ENCODE measurements around the gene PSEN1.
A peak's percentile ranks its signal among the peaks of the same experiment; 100 is the strongest.

The PSEN1 gene

DNA sequence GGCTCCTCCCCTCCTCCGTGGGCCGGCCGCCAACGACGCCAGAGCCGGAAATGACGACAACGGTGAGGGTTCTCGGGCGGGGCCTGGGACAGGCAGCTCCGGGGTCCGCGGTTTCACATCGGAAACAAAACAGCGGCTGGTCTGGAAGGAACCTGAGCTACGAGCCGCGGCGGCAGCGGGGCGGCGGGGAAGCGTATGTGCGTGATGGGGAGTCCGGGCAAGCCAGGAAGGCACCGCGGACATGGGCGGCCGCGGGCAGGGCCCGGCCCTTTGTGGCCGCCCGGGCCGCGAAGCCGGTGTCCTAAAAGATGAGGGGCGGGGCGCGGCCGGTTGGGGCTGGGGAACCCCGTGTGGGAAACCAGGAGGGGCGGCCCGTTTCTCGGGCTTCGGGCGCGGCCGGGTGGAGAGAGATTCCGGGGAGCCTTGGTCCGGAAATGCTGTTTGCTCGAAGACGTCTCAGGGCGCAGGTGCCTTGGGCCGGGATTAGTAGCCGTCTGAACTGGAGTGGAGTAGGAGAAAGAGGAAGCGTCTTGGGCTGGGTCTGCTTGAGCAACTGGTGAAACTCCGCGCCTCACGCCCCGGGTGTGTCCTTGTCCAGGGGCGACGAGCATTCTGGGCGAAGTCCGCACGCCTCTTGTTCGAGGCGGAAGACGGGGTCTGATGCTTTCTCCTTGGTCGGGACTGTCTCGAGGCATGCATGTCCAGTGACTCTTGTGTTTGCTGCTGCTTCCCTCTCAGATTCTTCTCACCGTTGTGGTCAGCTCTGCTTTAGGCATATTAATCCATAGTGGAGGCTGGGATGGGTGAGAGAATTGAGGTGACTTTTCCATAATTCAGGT is at the start of gene PSEN1:
TSS of gene PSEN1 (plus strand) at position 121 of the 839 bp plus-strand sequence. CDS start 11,513 bp downstream, outside the sequence.
- peak; percentile 89 for DNase-seq

DNA sequence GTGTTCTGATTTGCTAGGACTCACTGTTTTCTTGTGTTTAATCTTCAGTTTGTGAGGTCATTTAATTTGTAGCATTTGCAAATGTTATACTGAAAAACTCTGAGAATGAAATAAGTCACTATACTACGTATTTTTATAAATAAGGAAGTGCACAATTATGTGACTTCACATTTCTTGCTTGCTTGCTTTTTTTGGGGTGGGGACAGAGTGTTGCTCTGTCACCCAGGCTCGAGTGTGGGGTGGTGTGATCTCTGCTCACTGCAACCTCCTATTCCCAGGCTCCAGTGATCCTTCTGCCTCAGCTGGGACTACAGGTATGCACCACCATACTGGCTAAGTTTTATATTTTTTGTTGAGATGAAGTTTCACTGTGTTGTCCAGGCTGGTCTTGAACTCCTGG is 45.3 kb upstream of the PSEN1 start:
- no peak for DNase-seq

DNA sequence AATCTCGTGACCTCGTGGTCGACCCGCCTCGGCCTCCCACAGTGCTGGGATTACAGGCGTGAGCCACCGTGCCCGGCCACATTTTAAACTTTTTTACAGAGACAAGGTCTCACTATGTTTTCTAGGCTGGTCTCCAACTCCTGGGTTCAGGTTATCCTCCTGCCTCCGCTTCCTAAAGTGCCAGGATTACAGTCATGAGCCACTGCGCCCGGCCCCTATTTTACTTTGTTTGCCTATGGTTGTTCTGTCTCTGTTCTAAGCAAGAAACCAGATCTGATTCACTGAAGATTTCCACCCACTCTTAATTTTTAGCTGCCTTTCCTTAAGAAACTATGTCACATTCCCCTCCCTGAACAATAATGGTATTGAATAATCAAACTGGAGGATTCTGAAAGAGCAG is 38.9 kb upstream of the PSEN1 start:
- DNase-seq: no peak

DNA sequence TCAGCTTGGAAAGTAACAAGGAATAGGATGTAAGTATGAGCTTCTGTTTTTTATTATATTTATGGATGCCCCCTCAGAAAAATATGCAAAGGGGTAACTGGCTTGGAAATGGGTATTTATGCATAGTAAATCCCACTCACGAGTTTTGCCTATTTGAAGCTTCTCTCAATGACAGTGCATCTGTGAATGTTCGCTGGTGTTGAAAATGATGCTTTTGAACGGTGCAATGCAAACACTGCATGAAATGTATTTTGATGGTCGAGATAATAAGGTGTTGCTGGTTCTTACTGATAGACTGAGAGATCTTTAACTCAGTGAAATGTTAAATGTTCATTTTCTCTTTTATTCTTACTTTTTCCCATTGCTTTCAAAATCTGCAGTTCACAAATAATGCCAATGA is 36.0 kb upstream of the PSEN1 start:
- DNase-seq: no peak

- no peak for DNase-seq
These were observed 33.4 kb upstream of the PSEN1 start for GRCh38 chr14:73102806-73103497.

GRCh38 chr14:73105050-73105449 is 31.3 kb upstream of the PSEN1 start:
- no peak for DNase-seq

DNA sequence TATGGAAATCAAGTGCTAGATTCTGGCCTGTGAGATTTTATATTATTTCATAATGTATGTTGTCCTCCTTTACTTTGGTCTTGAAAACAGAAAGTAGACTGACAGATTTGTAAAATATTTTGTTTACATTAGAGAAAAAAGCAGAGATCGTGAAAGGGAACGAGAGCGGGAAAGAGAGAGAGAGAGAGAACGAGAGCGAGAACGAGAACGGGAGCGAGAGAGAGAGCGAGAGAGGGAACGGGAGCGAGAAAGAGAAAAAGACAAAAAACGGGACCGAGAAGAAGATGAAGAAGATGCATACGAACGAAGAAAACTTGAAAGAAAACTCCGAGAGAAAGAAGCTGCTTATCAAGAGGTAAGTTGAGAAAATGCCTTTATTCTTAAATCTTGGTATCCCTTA is 30.6 kb upstream of the PSEN1 start:
- no peak for DNase-seq

- no peak for DNase-seq
These were observed 20.1 kb upstream of the PSEN1 start for GRCh38 chr14:73116079-73116665.

GRCh38 chr14:73124180-73124894 is 12.0 kb upstream of the PSEN1 start:
- DNase-seq: no peak

DNA sequence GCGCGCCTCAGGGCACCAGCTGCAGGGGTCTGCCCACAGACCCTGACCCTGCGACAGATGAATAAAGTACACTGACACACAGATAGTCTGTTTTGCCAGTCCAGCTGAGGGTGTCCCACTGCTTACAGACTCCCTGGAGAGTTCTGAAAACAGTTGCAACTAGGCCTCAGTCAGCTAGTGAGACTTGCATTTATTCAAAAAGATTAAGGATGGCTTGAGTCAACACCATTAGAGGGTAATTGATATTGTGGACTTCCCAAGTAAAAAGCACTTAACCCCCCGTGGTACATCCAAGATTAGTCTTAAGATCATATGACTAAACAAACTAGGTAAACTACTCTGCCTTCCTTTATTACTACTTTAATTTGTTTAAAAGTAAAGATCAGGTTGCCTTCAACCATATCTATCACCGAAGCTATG is 11.1 kb upstream of the PSEN1 start:
- DNase-seq: no peak

GRCh38 chr14:73125746-73126145 is 10.6 kb upstream of the PSEN1 start:
- DNase-seq: no peak

DNA sequence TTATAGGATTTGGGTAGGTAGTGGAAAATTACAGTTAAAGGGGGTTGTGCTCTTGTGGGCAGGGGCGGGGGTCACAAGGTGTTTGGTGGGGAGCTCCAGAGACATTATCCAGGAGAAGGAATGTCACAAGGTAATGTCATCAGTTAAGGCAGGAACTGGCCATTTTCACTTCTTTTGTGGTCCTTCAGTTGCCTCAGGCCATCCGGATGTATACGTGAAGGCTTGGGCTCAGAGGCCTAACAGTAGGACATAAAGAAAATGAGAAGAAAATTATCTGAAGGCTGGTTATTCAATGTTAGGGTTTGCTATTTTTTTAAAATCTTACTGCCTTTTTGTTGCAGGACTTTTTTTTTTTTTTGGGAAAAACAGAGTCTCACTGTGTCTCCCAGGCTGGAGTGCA is 2.5 kb upstream of the PSEN1 start:
- DNase-seq: no peak

- DNase-seq: no peak
These were observed 271 bp upstream of the PSEN1 start for GRCh38 chr14:73136085-73136386.

- DNase-seq: no peak
These were observed 4.6 kb downstream of the PSEN1 start for GRCh38 chr14:73140811-73141323.

DNA sequence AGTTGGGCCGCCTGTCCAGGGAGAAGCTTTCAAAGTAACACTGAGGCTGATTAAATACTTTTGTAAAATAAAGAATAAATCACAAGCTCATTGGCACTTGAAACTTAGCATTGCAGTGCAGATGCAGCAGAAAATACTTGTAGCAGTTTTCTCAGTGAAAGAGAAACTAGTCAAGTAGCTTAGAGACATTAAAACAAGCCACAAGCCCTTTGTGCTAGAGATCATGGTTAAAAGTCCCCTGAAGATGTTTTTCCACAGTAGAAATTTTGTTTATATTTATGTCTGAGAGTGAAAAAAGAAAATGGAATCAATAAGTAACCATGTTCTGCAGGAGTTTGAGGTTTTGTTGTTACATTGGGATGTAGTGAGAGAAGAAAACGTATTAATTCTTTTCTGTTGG is 5.9 kb downstream of the PSEN1 start:
- DNase-seq: no peak

DNA sequence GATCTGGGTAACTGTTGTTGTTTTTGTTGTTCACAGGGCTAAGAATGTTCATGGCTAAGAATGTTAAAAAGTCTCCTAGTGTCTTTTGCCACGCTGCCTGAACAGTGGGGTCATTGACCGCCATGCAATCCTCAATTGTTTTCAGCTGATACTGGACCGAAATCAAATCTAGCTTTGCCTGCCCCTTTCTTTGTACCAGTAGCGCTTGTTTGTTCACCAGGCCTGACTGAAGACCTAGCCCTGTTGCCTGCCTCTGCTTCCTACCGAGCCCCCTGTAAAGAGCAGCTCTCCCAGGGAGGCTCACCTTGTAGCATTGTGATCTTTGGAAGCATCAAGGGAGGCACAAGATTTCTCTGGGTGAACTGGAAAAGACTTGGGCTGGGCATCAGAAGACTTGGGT is 6.7 kb downstream of the PSEN1 start:
- DNase-seq: no peak

DNA sequence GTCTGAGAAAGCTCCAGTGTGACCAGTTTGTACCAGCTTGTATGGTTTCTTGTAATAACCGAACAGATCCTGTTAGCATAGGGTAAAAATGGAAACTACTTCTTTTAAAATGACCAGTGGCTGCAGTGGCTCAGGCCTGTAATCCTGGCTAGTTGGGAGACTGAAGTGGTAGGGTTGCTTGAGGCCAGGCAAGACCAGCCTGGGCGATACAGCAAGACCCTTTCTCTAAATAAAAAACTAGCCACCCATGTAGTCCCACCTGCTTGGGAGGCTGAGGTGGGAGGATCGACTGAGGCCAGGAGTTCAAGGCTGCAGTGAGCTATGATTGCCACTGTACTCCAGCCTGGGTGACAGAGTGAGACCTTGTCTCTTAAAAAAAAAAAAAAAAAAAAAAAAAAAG is 7.3 kb downstream of the PSEN1 start:
- no peak for DNase-seq

DNA sequence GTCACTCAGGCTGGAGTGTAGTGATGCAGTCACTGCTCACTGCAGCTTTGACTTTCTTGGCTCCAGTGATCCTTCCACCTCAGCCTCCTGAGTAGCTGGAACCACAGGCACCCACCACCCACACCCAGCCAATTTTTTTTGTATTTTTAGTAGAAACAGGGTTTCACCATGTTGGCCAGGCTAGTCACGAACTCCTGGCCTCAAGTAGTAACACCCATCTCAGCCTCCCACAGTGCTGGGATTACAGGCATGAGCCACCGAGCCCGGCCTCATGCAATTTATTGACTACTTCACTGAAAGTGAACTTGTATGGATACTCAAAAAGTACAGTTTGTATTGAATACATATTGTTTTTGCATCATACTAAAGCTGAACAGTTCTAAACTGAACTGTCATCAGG is 9.1 kb downstream of the PSEN1 start:
- no peak for DNase-seq

DNA sequence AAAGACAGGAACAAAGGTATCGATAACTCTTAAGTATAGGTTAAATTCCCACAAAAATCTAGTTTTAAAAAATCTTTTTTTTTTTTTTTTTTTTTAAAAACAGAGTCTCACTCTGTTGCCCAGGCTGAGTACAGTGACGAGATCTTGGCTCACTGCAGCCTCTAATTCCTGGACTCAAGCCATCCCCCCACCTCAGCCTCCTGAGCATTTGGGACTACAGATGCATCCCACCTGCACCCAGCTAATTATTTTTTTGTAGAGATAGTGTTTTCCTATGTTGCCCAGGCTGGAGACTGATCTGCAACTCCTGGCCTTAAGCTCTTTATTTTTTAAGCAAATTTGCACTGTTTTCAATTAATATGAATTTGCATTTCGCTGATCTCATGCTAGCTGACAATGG is 9.8 kb downstream of the PSEN1 start:
- peak; percentile 37 for DNase-seq

DNA sequence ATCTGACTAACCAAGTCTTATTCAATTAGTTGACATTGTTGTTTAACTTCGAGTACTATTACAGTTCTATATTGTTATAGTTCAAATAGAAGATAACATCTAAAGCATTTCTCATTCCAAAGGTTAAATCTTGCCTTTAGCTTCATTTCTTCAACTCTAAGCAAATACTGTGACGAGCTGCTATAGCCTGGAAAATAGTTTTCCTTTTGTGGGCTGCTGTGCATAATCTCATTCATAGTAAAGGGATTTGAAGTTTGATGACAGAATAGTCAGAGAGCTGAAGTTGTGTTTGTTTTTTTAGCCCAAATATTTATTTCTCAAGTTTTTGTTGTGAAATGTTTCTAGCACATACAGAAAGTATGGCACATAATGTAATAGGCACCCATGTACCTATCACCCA is 13.4 kb downstream of the PSEN1 start:
- DNase-seq: no peak

GRCh38 chr14:73153272-73153671 is 17.0 kb downstream of the PSEN1 start:
- no peak for DNase-seq

GRCh38 chr14:73162251-73162650 is 25.9 kb downstream of the PSEN1 start:
- no peak for DNase-seq

DNA sequence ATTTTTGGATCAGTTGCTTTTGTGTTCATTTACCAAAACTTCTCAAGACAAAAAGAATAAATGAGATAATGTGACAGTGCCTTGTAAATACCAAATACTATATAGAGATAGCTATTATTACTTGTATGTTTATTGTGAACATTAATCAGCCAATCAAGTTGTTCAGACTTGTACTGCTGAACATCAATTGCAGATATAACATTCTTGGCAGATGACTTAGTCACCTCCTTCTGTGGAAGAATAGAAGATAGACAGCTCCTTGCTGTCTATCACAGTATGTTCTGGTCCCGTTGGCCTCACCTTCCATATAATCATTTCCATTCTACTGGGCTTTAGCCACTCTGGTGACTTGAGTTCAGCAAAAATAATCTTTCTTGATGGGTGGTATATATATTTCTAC is 30.1 kb downstream of the PSEN1 start:
- no peak for DNase-seq
